OCI-LY7 (cell line): ENCODE data around the gene CHRNA4. TPM values are rescaled to one million over a fixed set of nuclear protein-coding genes. Genes with fewer than 3 reads are reported as not detected.

Source experiments
- BruUV-seq: library from RNA; stranded (reverse); fragments of 400-500 nt; replicated peaks from 2 replicates; lab custom pipeline; 2021; lab: Mats Ljungman, UMichigan
- CTCF ChIA-PET: fragments of 300-600 bp; sonication (Branson Sonifier 250); formaldehyde crosslinking; loops from one replicate; lab custom pipeline; 2022; ENCODE audit warnings: antibody characterized with exemption; ENCODE audit not compliant: unreplicated experiment; lab: Charles Lee
- POLR2A ChIA-PET: fragments of 300-600 bp; sonication (Branson Sonifier 250); formaldehyde crosslinking; loops from one replicate; lab custom pipeline; 2022; ENCODE audit warnings: antibody characterized with exemption; lab: Charles Lee
- DNase-seq: peaks from one replicate; pipeline ENCODE4 v3.0.0-alpha.2; 2015; ENCODE audit warnings: low spot score
- H2AFZ ChIP-seq: fragments of 200-600 bp; sonication (generic), shearing (Covaris generic); 2 replicates; pipeline ENCODE4 v1.6.1; 2014; ENCODE audit warnings: mild to moderate bottlenecking, antibody characterized with exemption, low read length, moderate library complexity
- H3K27ac ChIP-seq: fragments of 200-600 bp; sonication (generic); 2 replicates; pipeline ENCODE4 v1.5.1; 2014; ENCODE audit warnings: mixed run types, low read depth, mild to moderate bottlenecking, moderate library complexity, low read length, inconsistent platforms; ENCODE audit not compliant: poor library complexity, severe bottlenecking
- H3K36me3 ChIP-seq: fragments of 200-600 bp; sonication (generic); 2 replicates; pipeline ENCODE4 v1.6.1; 2014; ENCODE audit warnings: mild to moderate bottlenecking, antibody characterized with exemption, low read length, moderate library complexity, mixed read lengths; ENCODE audit not compliant: insufficient read depth
- H3K4me1 ChIP-seq: fragments of 200-600 bp; sonication (generic); 2 replicates; pipeline ENCODE4 v1.5.1; 2014; ENCODE audit warnings: mild to moderate bottlenecking, low read length; ENCODE audit not compliant: insufficient read depth, poor library complexity, severe bottlenecking
- H3K4me2 ChIP-seq: fragments of 200-600 bp; sonication (generic); 2 replicates; pipeline ENCODE4 v1.6.1; 2014; ENCODE audit warnings: mild to moderate bottlenecking, low read length
- H3K4me3 ChIP-seq: fragments of 200-600 bp; sonication (generic); 2 replicates; pipeline ENCODE4 v1.5.1; 2014; ENCODE audit warnings: mild to moderate bottlenecking, low read depth, low read length; ENCODE audit not compliant: poor library complexity, severe bottlenecking
- H3K79me2 ChIP-seq: fragments of 200-600 bp; sonication (generic); 2 replicates; pipeline ENCODE4 v1.6.1; 2016; ENCODE audit warnings: low read depth, mild to moderate bottlenecking, low read length, moderate library complexity, mixed read lengths; ENCODE audit not compliant: insufficient read depth
- H3K9me2 ChIP-seq: fragments of 200-600 bp; sonication (generic); 2 replicates; pipeline ENCODE4 v1.6.1; 2016; ENCODE audit warnings: mild to moderate bottlenecking, low read length, mixed read lengths; ENCODE audit not compliant: insufficient read depth
- H3K9me3 ChIP-seq: fragments of 200-600 bp; sonication (generic); 2 replicates; pipeline ENCODE4 v1.6.1; 2014; ENCODE audit warnings: mild to moderate bottlenecking, mixed run types, low read length, mixed read lengths
- H4K20me1 ChIP-seq: fragments of 200-600 bp; sonication (generic); 2 replicates; pipeline ENCODE4 v1.6.1; 2014; ENCODE audit warnings: mild to moderate bottlenecking, antibody characterized with exemption, low read length, moderate library complexity, mixed read lengths; ENCODE audit not compliant: insufficient read depth
- CTCF ChIP-seq: fragments of 200-600 bp; sonication (generic); conservative IDR thresholded peaks from 2 replicates; pipeline ENCODE4 v1.5.1; 2014; ENCODE audit warnings: mild to moderate bottlenecking, antibody characterized with exemption, low read length, moderate library complexity, mixed read lengths
- EZH2phosphoT487 ChIP-seq: fragments of 200-600 bp; sonication (generic); IDR thresholded peaks from 2 replicates; pipeline ENCODE4 v1.6.1; 2018; ENCODE audit warnings: low read depth, borderline replicate concordance, mild to moderate bottlenecking, mixed run types, antibody characterized with exemption, low read length, moderate library complexity, mixed read lengths
- intact Hi-C: fragments of 100-400 bp; cut with micrococcal nuclease; formaldehyde crosslinking; loops from one replicate; pipeline ENCODE4 v1.10.0; 2022; ENCODE audit not compliant: unreplicated experiment
- total RNA-seq, 2 experiments: library from RNA; depleted of rRNA in 1 of 2; stranded (reverse); fragments of >200 nt in 1 of 2; shearing (Covaris generic) in 1 of 2; gene quantifications; 2 replicates each; pipeline ENCODE4 v1.2.3, GENCODE V29; 2014 to 2022

Gene CHRNA4
- total RNA-seq, 2 experiments from 2014 or later = not detected

DNA sequence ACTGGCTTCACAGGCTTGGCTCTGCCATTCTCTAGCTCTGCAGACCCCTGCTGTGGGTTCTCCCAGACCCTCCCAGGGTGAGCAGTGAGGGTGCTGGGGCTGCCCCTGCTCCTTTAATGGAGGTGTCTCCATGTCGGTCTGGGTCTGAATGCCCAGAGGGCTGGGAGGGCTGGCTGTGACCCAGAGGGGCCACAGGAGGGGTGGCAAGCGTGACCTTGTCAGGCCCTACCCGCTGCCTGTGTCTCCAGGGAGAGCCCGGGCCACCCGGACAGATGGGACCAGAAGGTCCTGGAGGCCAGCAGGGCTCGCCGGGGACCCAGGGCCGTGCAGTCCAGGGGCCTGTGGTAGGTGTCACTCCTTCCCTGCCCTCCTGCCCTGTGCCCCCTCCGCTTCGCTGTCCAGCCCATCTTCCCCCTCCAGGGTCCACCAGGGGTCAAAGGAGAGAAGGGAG is 36.1 kb downstream of the CHRNA4 start:
- peaks cover 19% of the 10 kb centered on the region for H3K4me1 ChIP-seq
- POLR2A ChIA-PET = interaction anchor here (0.6 kb wide), 1 partner anchor 606 kb away, joined by 3 read pairs; no protein-coding TSS in a partner anchor
- TF ChIP-seq CTCF (no peak), EZH2phosphoT487 (no peak)
- DNase-seq = no peak
- intact Hi-C loops = no loop called here
- H3K36me3 ChIP-seq = no peaks in the 10 kb centered on the region
- H3K79me2 ChIP-seq = no peaks in the 10 kb centered on the region
- CTCF ChIA-PET = no interaction called here
- no peak overlapping the region for H3K27ac ChIP-seq
- H3K4me3 ChIP-seq = no peak overlapping the region
- H3K9me2 ChIP-seq = no peaks in the 10 kb centered on the region
- H2AFZ ChIP-seq = no peak overlapping the region
- no peak overlapping the region for H3K4me2 ChIP-seq
- BruUV-seq = no TSS peak
- H4K20me1 ChIP-seq = no peaks in the 10 kb centered on the region
- H3K9me3 ChIP-seq = no peaks in the 10 kb centered on the region

DNA sequence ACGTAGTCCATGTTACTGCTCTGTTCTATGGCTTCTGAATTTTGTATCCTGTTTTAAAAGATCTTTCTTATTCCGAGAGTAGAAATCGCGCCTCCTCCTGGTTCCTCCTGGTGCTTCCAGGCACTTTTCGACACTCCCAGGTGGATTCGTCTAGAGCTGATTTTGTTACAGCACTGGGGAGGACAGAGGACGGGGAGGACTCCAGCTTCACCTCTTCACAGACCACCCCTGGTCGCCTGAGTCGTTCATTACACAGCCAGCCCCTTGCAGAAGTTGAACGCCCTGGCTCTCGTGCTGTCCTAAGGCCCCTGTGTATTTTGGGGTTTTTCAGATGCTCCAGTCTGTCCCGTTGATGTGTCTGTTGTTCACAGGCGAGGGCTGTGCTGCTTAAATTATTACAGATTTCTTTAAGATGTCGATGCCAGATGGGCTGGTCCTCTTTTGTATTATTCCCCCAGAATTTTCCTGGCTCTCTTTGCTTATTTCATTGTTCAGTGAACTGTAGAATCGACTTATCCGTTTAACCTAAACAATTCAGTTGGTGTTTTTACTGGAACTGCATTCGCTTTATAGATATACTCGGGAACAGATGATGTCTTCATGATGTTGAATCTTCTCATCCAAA is 37.7 kb downstream of the CHRNA4 start:
- Histone ChIP-seq H3K36me3 (no peaks in the 10 kb centered on the region), H3K79me2 (no peaks in the 10 kb centered on the region), H3K4me3 (no peak overlapping the region), H2AFZ (no peak overlapping the region), H4K20me1 (no peaks in the 10 kb centered on the region), H3K9me2 (no peaks in the 10 kb centered on the region), H3K4me2 (no peak overlapping the region), H3K4me1 (peaks cover 19% of the 10 kb centered on the region), H3K9me3 (no peaks in the 10 kb centered on the region), H3K27ac (no peak overlapping the region)
- no peak for DNase-seq
- no peak for TF ChIP-seq CTCF
- TF ChIP-seq EZH2phosphoT487 = no peak
- BruUV-seq = no TSS peak
- POLR2A ChIA-PET = no interaction called here
- intact Hi-C loops = no loop called here
- CTCF ChIA-PET = no interaction called here

DNA sequence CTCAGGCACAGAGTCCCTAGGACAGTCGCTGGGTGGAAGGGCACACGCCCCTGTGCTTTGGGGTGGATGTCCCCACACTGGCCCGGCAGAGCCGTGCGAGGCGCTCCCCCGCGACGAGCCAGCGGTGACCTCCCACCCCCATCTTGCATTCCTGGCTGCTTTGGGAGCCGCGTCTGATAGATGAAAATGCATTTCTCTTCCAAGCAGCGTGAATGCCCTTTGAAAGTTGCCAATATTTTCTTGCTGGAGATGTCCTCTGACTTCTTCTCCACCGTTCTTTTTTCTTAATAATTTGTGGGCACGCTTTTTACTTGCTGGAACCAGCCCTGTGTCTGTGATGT is 38.2 kb downstream of the CHRNA4 start:
- no peaks in the 10 kb centered on the region for H3K36me3 ChIP-seq
- H3K4me3 ChIP-seq = no peak overlapping the region
- ChIA-PET POLR2A (no interaction called here), CTCF (no interaction called here)
- H3K4me2 ChIP-seq = no peak overlapping the region
- no TSS peak for BruUV-seq
- no peak overlapping the region for H2AFZ ChIP-seq
- no peaks in the 10 kb centered on the region for H3K79me2 ChIP-seq
- no peaks in the 10 kb centered on the region for H3K9me3 ChIP-seq
- H3K27ac ChIP-seq = no peak overlapping the region
- H3K9me2 ChIP-seq = no peaks in the 10 kb centered on the region
- no peaks in the 10 kb centered on the region for H4K20me1 ChIP-seq
- H3K4me1 ChIP-seq = peaks cover 19% of the 10 kb centered on the region
- no peak for DNase-seq
- intact Hi-C loops = no loop called here
- TF ChIP-seq EZH2phosphoT487 (no peak), CTCF (no peak)
